GM12801 (cell line): ENCODE data around the gene PTPRN2.

Experiments
- CTCF ChIP-seq: IDR thresholded peaks from one replicate; pipeline ENCODE4 v1.5.1; 2011; ENCODE audit warnings: control low read depth; ENCODE audit not compliant: insufficient read length; ENCODE audit errors: extremely low read depth

The PTPRN2 gene

DNA sequence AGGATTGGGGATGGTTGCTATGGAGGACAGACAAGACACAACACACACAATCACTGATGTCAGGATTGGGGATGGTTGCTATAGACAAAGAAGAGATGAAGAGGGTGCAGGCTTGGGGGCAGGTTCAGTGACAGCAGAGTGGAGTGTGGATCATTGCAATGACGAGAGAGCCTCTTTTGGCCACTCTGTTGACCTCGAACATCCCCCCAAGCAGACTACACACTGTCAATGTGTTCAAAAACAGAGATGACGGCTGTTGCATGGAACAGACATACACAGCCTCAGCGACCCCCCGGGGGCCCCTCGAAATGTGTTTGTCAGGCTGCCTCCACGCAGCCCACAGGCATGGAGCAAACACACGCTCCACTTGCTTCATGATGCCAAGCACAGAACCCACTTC is 133.0 kb downstream of the PTPRN2 start:
- TF ChIP-seq CTCF = no peak

- TF ChIP-seq CTCF = no peak
Observed at GRCh38 chr7:158453663-158454062, 134.0 kb downstream of the PTPRN2 start.

GRCh38 chr7:158452331-158452730 is 135.3 kb downstream of the PTPRN2 start:
- no peak for TF ChIP-seq CTCF

DNA sequence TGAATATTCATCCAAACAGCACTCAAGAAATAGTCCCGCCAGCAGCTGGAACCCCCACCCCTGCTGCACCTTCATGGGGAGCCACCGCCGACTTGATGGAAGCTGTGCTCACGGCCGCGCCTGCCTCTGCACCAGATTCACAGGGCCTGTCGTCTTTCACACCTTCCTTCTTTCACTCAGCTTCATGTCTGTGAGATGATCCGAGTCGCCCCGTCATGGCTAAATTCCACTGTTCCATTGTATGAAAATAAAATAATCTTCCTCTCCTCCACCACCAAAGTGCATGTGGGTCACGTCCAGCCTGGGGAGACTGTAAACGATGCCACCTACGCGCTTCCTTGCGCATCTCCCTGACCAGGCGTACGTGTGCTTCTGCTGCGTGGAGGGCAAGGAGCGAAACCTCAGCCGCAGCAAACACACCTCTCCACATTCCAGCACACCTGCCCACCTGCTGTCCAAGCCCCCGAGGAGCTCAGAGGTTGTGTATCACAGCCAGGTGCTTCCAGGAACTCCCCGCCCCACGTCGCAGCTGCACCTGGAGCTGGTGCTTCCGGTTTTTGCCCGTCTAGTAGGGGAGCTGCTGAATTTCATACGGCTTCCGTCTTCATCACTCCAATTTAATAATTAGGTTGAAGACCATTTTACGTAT is 137.0 kb downstream of the PTPRN2 start:
- no peak for TF ChIP-seq CTCF

GRCh38 chr7:158449942-158450341 is 137.7 kb downstream of the PTPRN2 start:
- TF ChIP-seq CTCF = no peak

GRCh38 chr7:158449266-158449665 is 138.4 kb downstream of the PTPRN2 start:
- no peak for TF ChIP-seq CTCF

GRCh38 chr7:158448430-158449100 is 139.1 kb downstream of the PTPRN2 start:
- TF ChIP-seq CTCF = no peak
